Measurements from ENCODE around the gene RWDD4.
A peak's percentile ranks its signal among the peaks of the same experiment; 100 is the strongest.

RWDD4 gene

DNA sequence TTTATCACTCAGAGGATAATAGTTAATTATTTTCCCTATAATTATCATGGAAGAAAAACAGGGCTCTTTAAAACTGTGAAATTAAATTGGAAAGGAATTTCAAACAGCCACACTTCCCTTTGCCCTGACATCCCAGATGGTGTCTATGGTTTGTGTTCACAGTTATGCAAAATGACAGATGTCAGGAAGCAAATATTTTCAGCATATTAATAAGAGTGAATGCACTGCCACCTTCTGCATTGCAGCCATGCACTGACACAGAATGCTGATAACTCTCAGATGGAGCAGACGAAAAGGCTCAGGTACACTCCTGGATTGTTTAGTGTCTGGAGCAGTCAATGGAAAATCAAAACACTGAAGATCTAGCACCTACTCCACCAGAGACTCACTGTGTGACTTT, 57.6 kb downstream of the RWDD4 start:
- in situ Hi-C loops (cut with MboI; ENCODE audit: low pct_unique_long_range_greater_than_20kb, low sequenced_read_pairs, unreplicated experiment): no loop called here
- DNase-seq (ENCODE audit: low spot score): no peak

DNA sequence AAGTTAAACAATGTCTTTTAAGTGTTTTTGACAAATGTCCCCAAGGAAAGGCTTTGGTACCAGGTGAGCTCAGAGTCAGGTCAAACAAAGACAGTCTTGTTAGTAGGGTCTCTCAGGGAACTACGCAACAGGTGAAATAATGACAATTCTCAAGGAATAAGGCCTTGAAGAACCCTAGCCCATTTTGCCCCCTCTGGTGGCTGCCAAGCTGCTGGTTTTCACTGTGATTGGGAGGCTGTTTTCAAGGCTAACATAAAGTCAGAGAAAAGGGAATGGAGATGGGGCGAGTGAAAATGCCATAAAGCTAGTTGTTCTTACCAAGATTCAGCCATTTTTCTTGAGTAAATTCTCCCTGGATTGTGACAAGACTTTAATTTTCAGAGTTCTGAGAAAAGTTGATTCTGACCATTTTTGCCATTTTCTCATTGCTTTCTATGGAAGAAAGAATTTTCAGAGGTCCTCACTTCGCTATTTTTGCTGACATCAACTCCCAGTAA, 58.7 kb downstream of the RWDD4 start:
- DNase-seq (ENCODE audit: low spot score): no peak
- TF ChIP-seq, protein P1, sequence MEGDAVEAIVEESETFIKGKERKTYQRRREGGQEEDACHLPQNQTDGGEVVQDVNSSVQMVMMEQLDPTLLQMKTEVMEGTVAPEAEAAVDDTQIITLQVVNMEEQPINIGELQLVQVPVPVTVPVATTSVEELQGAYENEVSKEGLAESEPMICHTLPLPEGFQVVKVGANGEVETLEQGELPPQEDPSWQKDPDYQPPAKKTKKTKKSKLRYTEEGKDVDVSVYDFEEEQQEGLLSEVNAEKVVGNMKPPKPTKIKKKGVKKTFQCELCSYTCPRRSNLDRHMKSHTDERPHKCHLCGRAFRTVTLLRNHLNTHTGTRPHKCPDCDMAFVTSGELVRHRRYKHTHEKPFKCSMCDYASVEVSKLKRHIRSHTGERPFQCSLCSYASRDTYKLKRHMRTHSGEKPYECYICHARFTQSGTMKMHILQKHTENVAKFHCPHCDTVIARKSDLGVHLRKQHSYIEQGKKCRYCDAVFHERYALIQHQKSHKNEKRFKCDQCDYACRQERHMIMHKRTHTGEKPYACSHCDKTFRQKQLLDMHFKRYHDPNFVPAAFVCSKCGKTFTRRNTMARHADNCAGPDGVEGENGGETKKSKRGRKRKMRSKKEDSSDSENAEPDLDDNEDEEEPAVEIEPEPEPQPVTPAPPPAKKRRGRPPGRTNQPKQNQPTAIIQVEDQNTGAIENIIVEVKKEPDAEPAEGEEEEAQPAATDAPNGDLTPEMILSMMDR (IDR thresholded peaks at IDR 0.05; ENCODE audit: extremely low read depth, insufficient read depth, missing control alignments): peak; percentile 8
- in situ Hi-C loops (cut with MboI; ENCODE audit: low pct_unique_long_range_greater_than_20kb, low sequenced_read_pairs, unreplicated experiment): no loop called here

More for the DNA sequence above, 57.6 kb downstream of the RWDD4 start:
- TF ChIP-seq, protein P1 (IDR thresholded peaks at IDR 0.05; ENCODE audit: extremely low read depth, insufficient read depth, missing control alignments): no peak

DNA sequence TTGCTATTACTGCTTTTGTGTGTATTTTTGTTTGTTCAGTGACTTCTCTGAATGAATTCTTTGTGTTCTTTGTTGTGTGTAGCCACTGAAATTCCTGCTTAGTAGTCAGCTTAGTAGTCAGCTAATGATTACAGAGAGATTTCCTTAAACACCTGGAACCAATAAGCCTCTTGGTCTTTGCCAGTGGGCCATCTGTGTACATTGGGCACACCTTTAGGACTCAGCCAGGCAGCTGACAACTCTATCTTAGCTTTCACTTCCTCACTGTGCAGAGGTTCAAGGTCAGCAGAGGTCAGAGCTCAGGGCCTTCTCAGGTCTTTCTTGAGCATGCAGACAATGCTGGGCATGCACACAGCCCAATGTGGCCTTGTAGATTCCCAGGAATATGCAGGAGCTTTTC, 59.3 kb downstream of the RWDD4 start:
- TF ChIP-seq, protein P1 (IDR thresholded peaks at IDR 0.05; ENCODE audit: extremely low read depth, insufficient read depth, missing control alignments): no peak
- in situ Hi-C loops (cut with MboI; ENCODE audit: low pct_unique_long_range_greater_than_20kb, low sequenced_read_pairs, unreplicated experiment): no loop called here
- DNase-seq (ENCODE audit: low spot score): no peak

DNA sequence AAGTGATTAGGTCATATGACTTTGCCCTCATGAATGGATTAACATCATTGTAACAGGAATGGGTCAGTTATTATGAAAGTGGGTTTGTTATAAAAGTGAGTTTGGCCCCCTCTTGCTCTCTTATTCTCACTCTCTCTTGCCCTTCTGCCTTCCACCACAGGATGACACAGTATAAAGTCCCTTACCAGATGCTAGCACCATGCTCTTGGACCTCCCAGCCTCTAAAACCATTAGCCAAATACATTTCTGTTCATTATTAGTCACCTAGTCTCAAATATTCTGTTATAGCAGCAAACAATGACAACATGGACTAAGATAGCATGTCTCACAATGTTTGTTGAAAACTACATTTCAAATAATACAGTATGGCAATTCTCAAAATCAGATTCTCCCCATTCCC, 59.7 kb downstream of the RWDD4 start:
- TF ChIP-seq, protein P1 (IDR thresholded peaks at IDR 0.05; ENCODE audit: extremely low read depth, insufficient read depth, missing control alignments): no peak
- in situ Hi-C loops (cut with MboI; ENCODE audit: low pct_unique_long_range_greater_than_20kb, low sequenced_read_pairs, unreplicated experiment): no loop called here

DNA sequence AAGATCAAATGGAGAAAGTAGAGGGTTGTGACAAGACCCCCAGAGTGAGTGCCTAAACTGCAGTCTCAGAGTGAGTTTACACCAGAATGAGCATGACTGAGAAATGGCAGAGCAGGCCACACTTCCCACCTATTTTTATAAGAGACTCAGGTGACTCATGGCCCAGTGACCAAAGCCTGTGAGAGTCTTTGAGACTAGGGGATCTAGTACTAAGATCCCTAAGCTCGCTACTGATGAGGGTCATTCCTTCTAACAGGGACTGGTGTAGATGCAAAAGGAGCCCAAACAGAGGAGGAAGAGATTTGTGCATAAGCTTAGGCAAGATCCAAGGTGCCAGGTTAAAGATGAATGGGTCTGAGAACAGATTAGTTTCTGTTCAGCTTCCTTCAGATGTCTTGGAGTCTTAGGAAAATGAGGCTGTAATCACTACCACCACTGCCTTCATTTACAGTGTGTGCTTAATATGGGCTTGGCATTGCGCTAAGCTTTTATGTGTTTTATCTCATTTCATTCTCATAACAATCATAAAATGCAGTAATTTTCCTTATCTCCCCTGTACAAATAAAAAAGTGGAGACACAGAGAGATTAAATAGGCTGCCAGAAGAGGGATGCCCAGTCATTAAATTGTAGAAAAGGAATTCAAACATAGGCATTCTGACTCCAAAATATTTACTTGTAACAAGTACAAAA, 62.8 kb downstream of the RWDD4 start:
- TF ChIP-seq, protein P1 (IDR thresholded peaks at IDR 0.05; ENCODE audit: extremely low read depth, insufficient read depth, missing control alignments): no peak
- no peak for DNase-seq (ENCODE audit: low spot score)
- in situ Hi-C loops (cut with MboI; ENCODE audit: low pct_unique_long_range_greater_than_20kb, low sequenced_read_pairs, unreplicated experiment): no loop called here

More for the DNA sequence above, 59.7 kb downstream of the RWDD4 start:
- no peak for DNase-seq (ENCODE audit: low spot score)

DNA sequence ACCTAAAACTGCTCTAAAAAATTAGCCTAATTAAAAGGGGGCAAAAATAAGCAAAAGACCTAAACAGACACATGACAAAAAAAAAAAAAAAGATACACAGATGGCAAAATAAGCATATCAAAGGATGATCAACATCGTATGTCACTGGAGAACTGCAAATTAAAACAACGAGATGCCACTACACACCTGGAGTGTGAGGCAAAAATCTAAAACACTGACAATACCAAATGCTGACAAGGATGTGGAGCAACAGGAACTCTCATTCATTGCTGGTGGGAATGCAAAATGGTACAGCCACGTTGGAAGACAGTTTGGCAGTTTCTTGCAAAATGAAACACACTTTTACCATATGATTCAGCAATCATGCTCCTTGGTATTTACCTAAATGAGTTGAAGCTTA, 64.2 kb downstream of the RWDD4 start:
- no peak for DNase-seq (ENCODE audit: low spot score)
- TF ChIP-seq, protein P1 (IDR thresholded peaks at IDR 0.05; ENCODE audit: extremely low read depth, insufficient read depth, missing control alignments): no peak
- in situ Hi-C loops (cut with MboI; ENCODE audit: low pct_unique_long_range_greater_than_20kb, low sequenced_read_pairs, unreplicated experiment): no loop called here
